Naive B cell (primary cell): ENCODE data around the gene OAS1. TPM values are rescaled to one million over a fixed set of nuclear protein-coding genes. Genes with fewer than 3 reads are reported as not detected.
A peak's percentile ranks its signal among the peaks of the same experiment; 100 is the strongest.

Experiments used
- ATAC-seq, 2 donors: fragments of 150-1000 bp; cut with Tn5 transposase; 2 replicates each; pipeline ENCODE4 v1.10.0; 2021; ENCODE audit warnings: low read depth in 2 of 2, mild to moderate bottlenecking in 2 of 2, moderate library complexity in 2 of 2
- DNase-seq: peaks from one replicate; pipeline ENCODE4 v3.0.0; 2022
- H3K27ac Mint-ChIP-seq, 6 donors: one replicate each; pipeline ENCODE4 v1.8.0; 2020 to 2022; ENCODE audit warnings: mild to moderate bottlenecking in 6 of 6, mixed read lengths in 6 of 6, moderate library complexity in 5 of 6, inconsistent platforms in 2 of 6
- H3K27me3 Mint-ChIP-seq, 3 donors: one replicate each; pipeline ENCODE4 v1.8.0; 2021 to 2022; ENCODE audit warnings: mixed read lengths in 3 of 3, mild to moderate bottlenecking in 1 of 3
- H3K36me3 Mint-ChIP-seq, 2 donors: one replicate each; pipeline ENCODE4 v1.8.0; 2020 to 2022; ENCODE audit warnings: mixed read lengths in 2 of 2, inconsistent platforms in 1 of 2, mild to moderate bottlenecking in 1 of 2
- H3K4me1 Mint-ChIP-seq, 3 donors: one replicate each; pipeline ENCODE4 v1.8.0; 2020 to 2022; ENCODE audit warnings: mixed read lengths in 3 of 3, inconsistent platforms in 1 of 3, mild to moderate bottlenecking in 1 of 3, moderate library complexity in 1 of 3
- H3K4me3 Mint-ChIP-seq, 8 donors: one replicate each; pipeline ENCODE4 v1.8.0; 2020 to 2022; ENCODE audit warnings: mild to moderate bottlenecking in 8 of 8, mixed read lengths in 8 of 8, moderate library complexity in 8 of 8, inconsistent platforms in 2 of 8
- H3K9me3 Mint-ChIP-seq, 7 donors: one replicate each; pipeline ENCODE4 v1.8.0; 2020 to 2022; ENCODE audit warnings: mixed read lengths in 7 of 7, mild to moderate bottlenecking in 5 of 7, inconsistent platforms in 2 of 7, moderate library complexity in 1 of 7
- polyA plus RNA-seq, 6 donors: library from polyadenylated mRNA; unstranded; fragments of 300-500 nt; fragmentation: Illumina TruSeq; gene quantifications; one replicate each; pipeline ENCODE4 v1.2.3, GENCODE V29; 2021; ENCODE audit warnings: low read depth in 6 of 6

OAS1 gene
- polyA plus RNA-seq, 6 donors from 2014 or later, result 57.4 to 112 (median 74.5) TPM

- no peak for ATAC-seq
- H3K4me3 Mint-ChIP-seq, result no peak overlapping the region
Observed at GRCh38 chr12:112928978-112929377, 22.2 kb downstream of the OAS1 start.

GRCh38 chr12:112929715-112930114 is 23.0 kb downstream of the OAS1 start:
- Mint-ChIP-seq H3K27ac (peak overlapping the region in 1 of 6 donors; percentile 72), H3K9me3 (peaks cover 0 to 9% (median 4%) of the 10 kb centered on the region in 7 donors), H3K27me3 (no peaks in the 10 kb centered on the region), H3K4me1 (peaks cover 6 to 29% (median 17%) of the 10 kb centered on the region in 3 donors), H3K36me3 (peaks cover 2 to 6% of the 10 kb centered on the region in 2 donors), H3K4me3 (no peak overlapping the region)
- ATAC-seq (no peak), DNase-seq (no peak)

More at GRCh38 chr12:112928978-112929377, 22.2 kb downstream of the OAS1 start:
- no peaks in the 10 kb centered on the region for H3K27me3 Mint-ChIP-seq
- DNase-seq, result no peak
- peaks cover 5 to 6% of the 10 kb centered on the region in 2 donors for H3K36me3 Mint-ChIP-seq
- H3K4me1 Mint-ChIP-seq, result peaks cover 6 to 33% (median 17%) of the 10 kb centered on the region in 3 donors
- H3K9me3 Mint-ChIP-seq, result peaks cover 0 to 9% (median 4%) of the 10 kb centered on the region in 7 donors
- peak overlapping the region in 1 of 6 donors; percentile 47 for H3K27ac Mint-ChIP-seq

GRCh38 chr12:112930350-112930749 is 23.6 kb downstream of the OAS1 start:
- no peak for ATAC-seq
- DNase-seq, result no peak
- Mint-ChIP-seq H3K9me3 (peaks cover 0 to 9% (median 4%) of the 10 kb centered on the region in 7 donors), H3K36me3 (peaks cover 0 to 6% of the 10 kb centered on the region in 2 donors), H3K27me3 (no peaks in the 10 kb centered on the region), H3K4me1 (peaks cover 6 to 23% (median 17%) of the 10 kb centered on the region in 3 donors), H3K4me3 (peak overlapping the region in 1 of 8 donors; percentile 53), H3K27ac (peak overlapping the region in 2 of 6 donors; percentile 68 to 76)

- peaks cover 0 to under 1% (median 0%) of the 10 kb centered on the region in 7 donors for H3K9me3 Mint-ChIP-seq
- H3K27me3 Mint-ChIP-seq, result no peaks in the 10 kb centered on the region
- no peak for DNase-seq
- peak overlapping the region in 1 of 6 donors; percentile 34 for H3K27ac Mint-ChIP-seq
- ATAC-seq, result no peak
- H3K4me1 Mint-ChIP-seq, result peaks cover 4 to 13% (median 7%) of the 10 kb centered on the region in 3 donors
- peaks cover 0 to 6% of the 10 kb centered on the region in 2 donors for H3K36me3 Mint-ChIP-seq
- no peak overlapping the region for H3K4me3 Mint-ChIP-seq
Observed at GRCh38 chr12:112932485-112933128, 25.8 kb downstream of the OAS1 start.

GRCh38 chr12:112933129-112933505 is 26.4 kb downstream of the OAS1 start:
- no peaks in the 10 kb centered on the region for H3K9me3 Mint-ChIP-seq
- H3K36me3 Mint-ChIP-seq, result peaks cover 0 to 6% of the 10 kb centered on the region in 2 donors
- H3K27me3 Mint-ChIP-seq, result no peaks in the 10 kb centered on the region
- ATAC-seq (no peak), DNase-seq (no peak)
- H3K4me3 Mint-ChIP-seq, result no peak overlapping the region
- peaks cover 9 to 17% (median 11%) of the 10 kb centered on the region in 3 donors for H3K4me1 Mint-ChIP-seq
- no peak overlapping the region for H3K27ac Mint-ChIP-seq

- Mint-ChIP-seq H3K4me1 (peaks cover 24 to 33% (median 31%) of the 10 kb centered on the region in 3 donors), H3K36me3 (no peaks in the 10 kb centered on the region), H3K27me3 (no peaks in the 10 kb centered on the region), H3K9me3 (no peaks in the 10 kb centered on the region), H3K27ac (peak overlapping the region in 3 of 6 donors; percentile 46 to 83 (median 63)), H3K4me3 (peak overlapping the region in 1 of 8 donors; percentile 37)
- DNase-seq (no peak), ATAC-seq (no peak)
Observed at GRCh38 chr12:112936264-112936663, 29.5 kb downstream of the OAS1 start.

GRCh38 chr12:112936927-112937326 is 30.2 kb downstream of the OAS1 start:
- no peak for DNase-seq
- peak overlapping the region in 2 of 6 donors; percentile 44 to 46 for H3K27ac Mint-ChIP-seq
- no peaks in the 10 kb centered on the region for H3K9me3 Mint-ChIP-seq
- H3K4me1 Mint-ChIP-seq, result peaks cover 24 to 33% (median 31%) of the 10 kb centered on the region in 3 donors
- H3K4me3 Mint-ChIP-seq, result peak overlapping the region in 6 of 8 donors; percentile 1 to 88 (median 64)
- H3K27me3 Mint-ChIP-seq, result no peaks in the 10 kb centered on the region
- H3K36me3 Mint-ChIP-seq, result no peaks in the 10 kb centered on the region
- ATAC-seq, result no peak

GRCh38 chr12:112937741-112938719 is 31.3 kb downstream of the OAS1 start, which contains the start of gene OAS3:
TSS of gene OAS3 (plus strand) at chr12:112938474. CDS start at chr12:112938531, 57 bp downstream.
- H3K27me3 Mint-ChIP-seq, result no peaks in the 10 kb centered on the region

GRCh38 chr12:112938751-112939150 is 32.0 kb downstream of the OAS1 start:
- DNase-seq (no peak), ATAC-seq (no peak)
- H3K36me3 Mint-ChIP-seq, result no peaks in the 10 kb centered on the region
- H3K27ac Mint-ChIP-seq, result peak overlapping the region in 4 of 6 donors; percentile 68 to 94 (median 90)
- H3K4me3 Mint-ChIP-seq, result peak overlapping the region; percentile 78 to 97 (median 88)
- H3K27me3 Mint-ChIP-seq, result no peaks in the 10 kb centered on the region
- H3K4me1 Mint-ChIP-seq, result peaks cover 24 to 33% (median 29%) of the 10 kb centered on the region in 3 donors
- H3K9me3 Mint-ChIP-seq, result no peaks in the 10 kb centered on the region

More at GRCh38 chr12:112937741-112938719, 31.3 kb downstream of the OAS1 start, which contains the start of gene OAS3:
- H3K36me3 Mint-ChIP-seq, result no peaks in the 10 kb centered on the region
- ATAC-seq (peak; percentile 50 to 57), DNase-seq (peak; percentile 51)
- peaks cover 24 to 33% (median 29%) of the 10 kb centered on the region in 3 donors for H3K4me1 Mint-ChIP-seq
- H3K9me3 Mint-ChIP-seq, result no peaks in the 10 kb centered on the region
- peak within 1 kb of the TSS; percentile 47 to 96 (median 90) for H3K27ac Mint-ChIP-seq
- H3K4me3 Mint-ChIP-seq, result peak within 1 kb of the TSS; percentile 78 to 97 (median 88)

- Mint-ChIP-seq H3K4me3 (peak overlapping the region; percentile 73 to 96 (median 88)), H3K27me3 (no peaks in the 10 kb centered on the region), H3K9me3 (no peaks in the 10 kb centered on the region), H3K27ac (peak overlapping the region in 4 of 6 donors; percentile 68 to 89 (median 84)), H3K36me3 (peaks cover 8 to 9% of the 10 kb centered on the region in 2 donors), H3K4me1 (peaks cover 24 to 33% (median 29%) of the 10 kb centered on the region in 3 donors)
- ATAC-seq (peak; percentile 81 to 83), DNase-seq (peak; percentile 58)
Observed at GRCh38 chr12:112939761-112940381, 33.1 kb downstream of the OAS1 start.

GRCh38 chr12:112941528-112942335 is 35.0 kb downstream of the OAS1 start:
- peaks cover 14 to 16% of the 10 kb centered on the region in 2 donors for H3K36me3 Mint-ChIP-seq
- DNase-seq (no peak), ATAC-seq (no peak)
- peak overlapping the region in 1 of 6 donors; percentile 16 for H3K27ac Mint-ChIP-seq
- peaks cover 24 to 29% (median 25%) of the 10 kb centered on the region in 3 donors for H3K4me1 Mint-ChIP-seq
- no peaks in the 10 kb centered on the region for H3K9me3 Mint-ChIP-seq
- no peak overlapping the region for H3K4me3 Mint-ChIP-seq
- no peaks in the 10 kb centered on the region for H3K27me3 Mint-ChIP-seq

- ATAC-seq (no peak), DNase-seq (no peak)
- Mint-ChIP-seq H3K36me3 (peaks cover 16 to 20% of the 10 kb centered on the region in 2 donors), H3K4me1 (peaks cover 19 to 27% (median 25%) of the 10 kb centered on the region in 3 donors), H3K4me3 (no peak overlapping the region), H3K9me3 (no peaks in the 10 kb centered on the region), H3K27me3 (no peaks in the 10 kb centered on the region), H3K27ac (peak overlapping the region in 1 of 6 donors; percentile 33)
Observed at GRCh38 chr12:112942572-112942971, 35.8 kb downstream of the OAS1 start.
